HG03558 (cell line): Measurements from ENCODE around the gene LRRC1.
"Not testable (repeated sequence)": the region's sequence is repeated elsewhere in the genome, so short reads cannot be mapped to it uniquely, and the experiment has no call there.

ENCODE experiments used
- ATAC-seq: cut with Tn5 transposase; IDR thresholded peaks from one replicate; pipeline ENCODE4 v1.9.1; 2021; ENCODE audit warnings: moderate number of reproducible peaks; ENCODE audit not compliant: unreplicated experiment; ENCODE audit errors: extremely low read depth

Gene LRRC1

GRCh38 chr6:53790886-53791285 lies 3.9 kb upstream of the LRRC1 start:
- ATAC-seq: no peak

DNA sequence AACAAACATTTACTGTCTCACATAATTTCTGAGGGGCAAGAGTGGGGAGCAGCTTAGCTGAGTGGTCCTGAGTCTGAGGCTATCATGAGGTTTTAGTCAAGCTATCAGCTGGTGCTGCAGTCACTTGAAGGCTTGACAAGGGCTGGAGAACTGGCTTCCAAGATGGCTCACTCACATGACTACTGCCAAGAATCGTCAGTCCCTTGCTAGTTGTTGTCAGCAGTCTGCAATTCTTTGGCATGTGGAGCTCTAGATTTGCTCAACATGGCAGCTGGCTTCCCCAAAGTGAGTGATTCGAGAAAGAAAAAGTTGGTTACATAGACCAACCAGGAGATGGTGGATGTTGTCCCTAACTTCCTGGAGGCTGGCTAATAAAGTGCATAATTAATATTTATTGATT lies 2.8 kb upstream of the LRRC1 start:
- no peak for ATAC-seq

- ATAC-seq: no peak
These were observed 1.9 kb upstream of the LRRC1 start for GRCh38 chr6:53792973-53793317.

- no peak for ATAC-seq
These were observed 1.3 kb upstream of the LRRC1 start for GRCh38 chr6:53793318-53794136.

DNA sequence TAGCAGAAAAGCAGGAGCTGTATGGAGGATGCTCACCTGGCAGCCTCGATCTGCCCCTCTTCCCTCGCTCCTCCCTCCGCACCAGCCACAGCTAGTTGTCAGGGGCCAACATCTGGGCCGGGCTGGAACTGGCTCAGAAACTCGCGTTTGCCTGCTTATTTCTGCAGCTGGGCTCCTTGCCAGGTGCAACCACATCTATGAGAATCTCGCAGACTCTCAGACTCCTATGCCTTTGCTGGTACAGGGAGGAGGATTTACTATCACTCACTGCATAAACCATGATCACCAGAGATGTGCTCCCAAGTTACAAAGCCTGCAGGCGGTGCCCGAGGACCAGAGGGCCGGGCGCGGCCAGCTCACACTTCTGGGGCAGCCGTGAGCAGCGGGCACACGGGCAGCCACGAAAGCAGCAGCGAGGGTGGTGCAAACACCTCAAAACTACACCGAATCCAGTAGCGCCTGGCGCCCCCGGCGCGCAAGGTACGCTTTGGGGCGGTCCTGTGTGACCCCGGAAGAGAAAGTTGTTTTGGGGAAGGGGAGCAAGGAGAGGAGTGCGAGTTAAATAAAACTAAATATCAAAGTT lies 577 bp upstream of the LRRC1 start:
- peak; percentile 43 for ATAC-seq

GRCh38 chr6:53795340-53795701 lies 516 bp downstream of the LRRC1 start:
- ATAC-seq: peak; percentile 2

DNA sequence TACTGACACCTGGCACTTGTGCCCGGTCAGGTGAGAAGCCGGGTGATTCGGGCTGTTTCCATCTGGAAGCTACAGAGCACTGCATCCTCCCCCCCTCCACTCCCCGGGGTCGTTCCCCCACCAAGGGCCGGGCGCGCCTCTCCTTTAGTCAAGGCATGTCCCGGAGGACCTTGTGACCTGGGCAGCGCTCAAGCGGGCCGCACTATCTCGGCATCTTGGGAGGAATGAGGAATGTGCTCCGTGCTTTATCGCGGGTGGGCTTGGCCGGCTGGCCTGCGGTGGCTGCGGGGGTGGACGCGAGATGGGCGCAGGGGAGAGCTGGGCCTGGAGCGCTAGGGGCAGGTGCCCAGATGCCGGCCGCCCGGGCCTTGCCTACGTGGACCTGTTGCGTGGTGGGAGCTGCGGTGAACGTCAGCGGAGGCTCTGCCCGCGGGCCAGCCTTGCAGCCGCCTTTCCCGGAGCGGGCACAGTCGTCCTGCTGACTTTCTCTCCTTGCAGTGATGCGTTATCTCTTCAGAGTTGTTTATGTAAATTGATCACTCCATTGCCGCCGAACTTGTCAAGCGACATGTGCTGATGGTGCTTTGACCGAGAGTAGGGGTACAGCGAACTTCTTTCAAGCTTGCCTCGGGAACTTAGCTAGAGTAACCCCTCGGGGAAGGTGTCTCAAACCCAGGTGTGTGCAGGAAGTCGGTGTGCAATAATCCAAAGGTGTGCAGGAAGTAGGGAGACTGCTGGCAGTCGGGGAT lies 1.1 kb downstream of the LRRC1 start:
- no peak for ATAC-seq

DNA sequence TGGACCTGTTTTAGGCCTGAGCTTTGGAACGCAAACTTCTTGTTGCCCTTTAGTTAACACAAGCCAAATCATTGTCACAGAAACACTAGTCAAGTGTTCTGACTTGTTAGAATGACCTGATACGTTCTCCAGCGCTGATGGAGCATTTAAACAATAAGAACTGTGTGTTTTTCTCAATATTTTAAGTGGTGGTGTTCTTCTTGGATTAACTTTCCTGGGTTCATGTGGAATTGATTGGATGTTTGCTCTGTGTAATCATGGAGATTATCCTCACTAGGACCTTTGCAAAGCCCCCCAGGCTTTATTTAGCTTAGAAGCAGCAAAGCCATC lies 1.6 kb downstream of the LRRC1 start:
- ATAC-seq: no peak

GRCh38 chr6:53796791-53797190 lies 2.0 kb downstream of the LRRC1 start:
- ATAC-seq: no peak

DNA sequence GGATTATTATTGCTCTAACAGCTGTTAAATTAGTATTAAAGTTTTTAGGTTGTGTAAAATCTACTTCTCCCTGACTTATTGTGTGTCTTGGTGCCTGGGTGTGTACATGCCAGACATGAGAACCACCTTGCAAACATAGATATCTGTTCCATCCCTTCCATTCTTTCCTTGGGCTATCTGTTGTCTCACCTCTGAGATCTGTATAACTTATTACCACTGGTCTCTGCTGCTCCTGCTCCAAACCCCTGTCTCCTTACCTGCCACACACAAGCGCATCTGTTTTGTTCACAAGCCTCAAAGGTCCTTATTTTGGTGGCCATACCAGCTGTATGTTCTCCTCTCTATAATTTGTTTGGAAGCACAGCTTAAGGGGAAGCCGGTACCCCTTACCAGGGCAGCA lies 2.5 kb downstream of the LRRC1 start:
- no peak for ATAC-seq

GRCh38 chr6:53799340-53799739 lies 4.5 kb downstream of the LRRC1 start:
- ATAC-seq: no peak

GRCh38 chr6:53801022-53801421 lies 6.2 kb downstream of the LRRC1 start:
- no peak for ATAC-seq

DNA sequence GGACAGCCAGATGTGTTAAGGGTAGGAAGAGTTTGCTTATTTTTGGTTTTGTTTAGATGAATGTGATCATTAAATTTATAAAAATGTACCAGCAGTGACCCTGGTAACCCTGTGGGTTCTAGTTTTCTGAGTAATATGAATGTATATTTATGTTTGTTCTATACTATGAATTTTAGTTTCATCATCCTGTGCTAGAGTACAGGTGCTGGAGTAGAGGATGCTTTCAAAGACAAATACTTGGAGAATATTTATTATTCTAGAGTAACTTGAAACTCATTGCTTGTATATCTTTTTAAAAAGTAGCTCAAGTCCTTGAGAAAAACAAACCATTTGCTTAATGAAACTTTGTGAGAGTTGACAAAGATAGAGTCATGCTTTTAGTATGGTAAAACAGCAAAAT lies 7.8 kb downstream of the LRRC1 start:
- ATAC-seq: no peak

DNA sequence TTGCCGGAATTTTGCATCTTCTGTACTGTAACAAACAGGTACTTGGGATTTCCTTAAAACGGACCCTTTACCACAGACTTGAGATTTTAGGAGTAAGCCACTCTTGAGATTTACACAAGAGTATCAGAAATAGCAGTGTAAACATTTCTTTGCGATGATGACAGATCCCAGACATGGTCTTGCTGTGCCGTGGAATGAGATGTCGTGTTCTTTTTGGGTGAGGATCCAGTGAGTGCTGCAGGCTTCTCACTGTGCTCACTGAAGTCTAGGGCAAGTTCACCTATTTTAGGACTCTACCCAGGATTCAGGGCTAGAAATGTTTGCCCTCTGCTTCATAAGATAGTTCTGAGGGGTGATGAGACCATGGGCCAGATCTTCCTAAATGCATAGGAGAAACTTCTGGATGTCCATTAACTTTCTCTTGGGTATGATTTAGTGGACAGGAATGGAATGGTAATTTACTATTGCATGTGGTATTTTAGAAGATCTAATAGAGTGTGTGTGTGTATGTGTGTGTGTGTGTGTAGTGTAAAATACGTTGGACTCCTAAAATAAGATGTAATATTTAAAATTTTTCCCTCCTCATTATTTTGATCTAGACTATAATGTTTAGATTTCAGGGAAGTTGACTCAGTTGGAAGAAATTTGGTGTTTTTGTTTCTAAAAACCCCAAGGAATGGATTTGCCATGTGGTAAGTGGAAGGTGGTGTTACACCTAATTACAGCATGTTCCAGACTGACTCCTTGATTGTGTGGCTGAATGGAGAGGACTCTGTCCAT lies 8.5 kb downstream of the LRRC1 start:
- ATAC-seq: no peak

DNA sequence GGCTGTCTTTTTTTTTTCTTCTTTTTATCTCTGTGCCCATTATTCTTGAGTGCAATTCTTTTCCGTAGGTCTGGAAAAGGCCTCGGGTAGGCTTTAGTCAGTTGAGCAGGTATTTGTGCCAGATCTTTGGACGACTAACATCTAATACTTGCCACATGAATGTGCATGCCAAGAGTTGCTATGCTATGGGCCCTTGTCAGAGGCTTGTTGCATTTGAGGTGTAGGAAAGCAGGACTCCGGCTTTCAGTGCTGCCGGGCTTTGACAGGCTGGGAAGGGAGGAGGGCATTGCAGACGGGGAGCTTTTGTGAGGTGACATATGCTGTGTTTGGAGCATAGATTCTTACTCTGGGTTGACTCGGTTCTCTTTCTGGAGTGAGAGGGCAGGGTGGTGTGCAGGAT lies 10.2 kb downstream of the LRRC1 start:
- ATAC-seq: no peak

- no peak for ATAC-seq
These were observed 10.9 kb downstream of the LRRC1 start for GRCh38 chr6:53805725-53806124.

- not testable (repeated sequence) for ATAC-seq
These were observed 12.8 kb downstream of the LRRC1 start for GRCh38 chr6:53807606-53808005.

DNA sequence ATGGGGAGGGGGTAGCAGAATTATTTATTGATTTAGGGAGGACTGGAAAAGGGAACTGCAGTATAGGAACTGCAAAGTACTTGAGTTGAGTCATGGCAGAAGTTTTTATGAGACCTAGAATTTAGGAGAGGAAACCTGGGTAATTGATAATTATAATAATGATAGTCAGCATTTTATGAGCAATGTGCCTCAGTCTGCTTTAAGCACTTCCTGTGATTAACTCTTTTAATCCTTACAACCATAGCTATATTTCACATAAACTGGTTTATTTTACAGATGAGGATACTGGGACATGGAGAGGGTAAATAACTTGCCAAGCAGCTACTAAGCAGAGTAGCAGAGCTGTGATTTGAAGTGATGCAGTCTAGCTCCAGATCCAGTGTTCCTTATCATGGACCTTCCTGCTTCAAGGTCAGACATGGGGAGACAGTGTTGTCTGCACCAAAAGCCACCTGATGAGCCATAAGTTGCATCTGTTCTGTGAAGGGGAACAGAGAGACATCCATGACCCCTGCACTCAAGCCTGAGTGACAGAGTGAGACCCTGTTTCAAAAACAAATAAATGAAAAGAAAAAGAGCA lies 13.6 kb downstream of the LRRC1 start:
- ATAC-seq: no peak

GRCh38 chr6:53809691-53810090 lies 14.9 kb downstream of the LRRC1 start:
- no peak for ATAC-seq

- ATAC-seq: no peak
These were observed 16.3 kb downstream of the LRRC1 start for GRCh38 chr6:53811082-53811481.

GRCh38 chr6:53811746-53812145 lies 16.9 kb downstream of the LRRC1 start:
- no peak for ATAC-seq
